Femur (tissue), 1 donor: Measurements from ENCODE around the gene ZNF611.
"Not testable (repeated sequence)": the region's sequence is repeated elsewhere in the genome, so short reads cannot be mapped to it uniquely, and the experiment has no call there.

Source experiments
- DNase-seq: peaks from one replicate; pipeline ENCODE4 v3.0.0-alpha.2; 2017

The ZNF611 gene

DNA sequence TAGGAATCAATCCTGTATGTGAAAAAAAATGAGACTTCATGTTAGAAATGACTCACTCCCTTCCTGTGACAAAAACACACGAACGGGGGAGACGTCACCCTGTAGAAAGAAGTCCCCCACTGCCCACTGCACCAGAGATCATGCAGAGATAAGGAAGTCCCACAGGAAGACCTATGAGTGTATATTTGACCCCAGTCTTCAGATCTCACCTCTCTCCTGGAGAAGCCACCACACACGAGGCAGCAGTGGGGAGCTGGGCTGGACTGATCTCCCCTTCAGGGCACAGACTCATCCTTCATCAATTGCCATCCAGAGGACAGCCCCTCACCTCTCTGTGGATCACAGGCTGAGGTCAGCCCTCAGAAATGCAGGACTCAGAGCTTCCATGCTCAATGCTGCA lies 18.9 kb downstream of the ZNF611 start:
- DNase-seq: not testable (repeated sequence)

DNA sequence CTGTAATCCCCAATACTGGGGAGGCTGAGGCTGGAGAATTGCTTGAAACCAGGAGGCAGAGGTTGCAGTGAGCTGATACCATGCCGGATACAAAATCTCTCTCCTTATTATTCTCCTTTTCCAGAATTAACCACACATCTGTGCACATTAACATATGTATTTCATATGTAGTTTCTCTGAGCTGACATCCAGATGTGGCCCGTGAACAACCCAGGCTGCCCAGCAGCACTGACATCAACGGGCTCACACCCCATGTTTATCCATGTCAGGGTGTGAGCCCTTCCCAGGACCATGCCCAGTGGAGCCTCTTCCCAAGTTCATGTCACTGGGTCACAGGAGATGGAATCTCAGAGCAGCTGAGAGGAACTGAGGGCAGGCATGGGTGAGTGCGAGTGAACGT lies 19.5 kb downstream of the ZNF611 start:
- not testable (repeated sequence) for DNase-seq

- not testable (repeated sequence) for DNase-seq
Measured at GRCh38 chr19:52713051-52713450, 21.8 kb downstream of the ZNF611 start.

DNA sequence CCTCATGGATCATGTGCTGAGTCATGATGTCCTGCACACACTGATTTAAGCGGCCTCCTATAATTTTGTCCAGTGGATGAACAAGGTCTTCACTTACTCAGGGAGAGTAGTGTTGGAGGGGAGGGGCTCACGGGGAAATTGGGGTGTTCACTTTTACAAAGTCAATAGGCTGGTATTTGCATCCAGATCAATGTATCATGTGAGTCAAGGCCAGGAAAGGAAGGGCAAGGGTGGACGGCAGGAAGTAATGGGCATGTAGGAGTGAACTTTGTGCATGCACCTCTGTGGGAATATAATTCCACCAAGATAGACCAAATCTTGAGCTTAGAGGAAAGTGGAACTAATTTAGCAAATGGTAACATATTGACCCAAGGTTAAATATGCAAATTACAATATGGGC lies 23.2 kb downstream of the ZNF611 start:
- not testable (repeated sequence) for DNase-seq

GRCh38 chr19:52710538-52710937 lies 24.3 kb downstream of the ZNF611 start:
- no peak for DNase-seq

- not testable (repeated sequence) for DNase-seq
Measured at GRCh38 chr19:52705615-52706014, 29.2 kb downstream of the ZNF611 start.

DNA sequence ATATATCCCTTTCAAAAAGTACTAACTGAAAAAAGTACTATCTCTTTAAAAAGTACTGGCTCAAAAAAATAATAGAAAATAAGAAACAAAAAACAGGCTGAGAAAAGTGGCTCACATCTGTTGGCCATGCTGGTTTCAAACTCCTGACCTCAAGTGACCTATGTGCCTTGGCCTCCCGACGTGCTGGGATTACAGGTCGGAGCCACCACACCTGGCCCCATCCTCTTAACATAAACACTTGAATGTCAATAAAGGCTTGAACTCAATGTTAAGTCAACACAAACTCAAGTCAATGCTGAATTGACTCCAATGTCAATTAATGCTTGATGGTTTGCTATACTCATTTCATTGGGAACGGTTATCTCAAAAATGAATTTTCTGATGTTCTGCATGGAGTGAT lies 30.9 kb downstream of the ZNF611 start:
- no peak for DNase-seq

DNA sequence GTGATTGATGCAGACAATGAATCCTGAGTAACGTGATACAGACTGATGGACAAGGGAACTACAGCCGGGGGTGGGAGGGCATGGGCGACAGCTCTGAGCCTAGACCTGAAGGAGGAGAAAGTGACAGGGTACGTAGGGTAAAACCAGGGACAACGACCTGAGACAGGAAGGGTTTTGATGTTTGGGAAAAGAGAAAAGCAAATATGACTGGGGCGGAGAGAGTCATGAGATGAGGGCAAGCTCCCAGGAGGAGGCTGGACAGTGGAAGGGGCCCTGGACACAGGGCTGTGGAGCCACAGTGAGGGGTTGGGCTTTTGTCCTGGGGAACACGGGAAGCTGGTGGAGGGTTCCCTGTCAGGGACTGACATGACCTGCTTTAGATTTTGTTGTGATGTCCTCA lies 34.2 kb downstream of the ZNF611 start:
- DNase-seq: no peak

DNA sequence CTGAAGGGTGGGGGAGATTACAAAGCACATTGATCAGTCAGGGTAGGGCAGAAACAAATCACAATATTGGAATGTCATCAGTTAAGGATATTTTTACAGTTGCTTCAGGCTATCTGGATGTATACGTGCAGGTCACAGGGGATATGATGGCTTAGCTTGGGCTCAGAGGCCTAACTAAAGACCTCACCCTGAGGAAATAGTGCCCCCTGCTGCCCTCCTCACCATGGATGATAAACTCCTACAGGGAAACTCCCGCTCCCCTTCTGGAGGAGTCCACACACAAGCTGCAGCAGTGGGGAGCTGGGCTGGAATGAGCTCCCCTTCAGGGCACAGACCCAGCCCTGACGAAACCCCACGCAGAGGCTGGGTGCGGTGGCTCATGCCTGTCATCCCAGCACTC lies 35.3 kb downstream of the ZNF611 start:
- not testable (repeated sequence) for DNase-seq

DNA sequence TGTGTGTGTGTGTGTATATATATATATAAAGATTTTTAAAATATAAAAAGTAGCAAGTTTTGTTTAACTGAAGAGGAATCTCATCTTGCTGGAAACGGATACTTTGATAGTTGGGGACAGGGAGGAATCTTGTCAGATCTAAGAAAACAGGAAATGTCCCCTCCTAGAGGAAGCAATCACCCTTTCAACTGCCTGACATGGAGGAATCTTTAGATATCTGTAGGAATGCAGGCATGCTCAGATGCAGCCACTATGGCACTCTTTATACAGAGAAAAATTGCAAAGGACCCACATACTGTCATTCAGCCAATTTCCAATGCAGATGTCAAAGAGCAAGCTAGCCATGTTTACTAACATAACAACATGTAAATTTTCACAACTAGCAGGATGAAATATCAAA lies 38.8 kb downstream of the ZNF611 start:
- no peak for DNase-seq

DNA sequence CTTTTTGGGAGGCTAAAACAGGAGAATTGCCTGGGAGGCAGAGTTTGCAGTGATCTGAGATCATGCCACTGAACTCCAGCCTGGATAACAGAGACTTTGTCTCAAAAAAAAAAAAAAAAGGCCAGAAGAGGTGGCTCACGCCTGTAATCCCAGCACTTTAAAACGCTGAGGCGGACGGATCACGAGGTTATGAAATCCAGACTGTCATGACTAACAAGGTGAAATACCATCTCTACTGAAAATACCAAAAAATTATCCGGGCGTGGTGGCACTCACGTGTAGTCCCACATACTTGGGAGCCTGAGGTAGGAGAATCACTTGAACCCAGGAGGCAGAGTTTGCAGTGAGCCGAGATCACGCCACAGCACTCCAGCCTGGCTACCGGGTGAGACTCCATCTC lies 39.9 kb downstream of the ZNF611 start:
- DNase-seq: no peak

GRCh38 chr19:52694281-52694680 lies 40.6 kb downstream of the ZNF611 start:
- not testable (repeated sequence) for DNase-seq

DNA sequence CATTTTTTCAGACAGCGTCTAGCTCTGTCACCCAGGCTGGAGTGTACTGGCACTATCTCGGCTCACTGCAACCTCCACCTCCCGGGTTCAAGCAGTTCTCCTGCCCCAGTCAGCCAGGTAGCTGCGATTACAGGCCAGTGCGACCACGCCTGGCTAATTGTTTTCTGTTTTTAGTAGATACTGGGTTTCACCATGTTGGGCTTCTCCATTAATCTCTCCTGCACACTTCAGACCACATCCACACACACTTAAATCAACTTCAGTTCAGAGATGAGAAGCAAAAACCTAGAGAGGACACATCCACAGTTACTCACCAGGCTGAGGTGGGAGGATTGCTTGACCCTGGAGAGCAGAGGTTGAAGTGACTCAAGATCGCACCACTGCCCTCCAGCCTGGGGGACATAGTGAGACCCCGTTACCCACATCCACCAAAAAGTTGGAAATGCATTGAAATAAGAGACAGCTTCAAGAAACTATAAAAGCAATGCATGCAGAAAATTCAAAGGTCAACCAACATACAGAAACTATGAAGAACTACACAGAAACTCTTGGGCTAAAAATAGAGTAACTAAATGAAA lies 42.3 kb downstream of the ZNF611 start:
- no peak for DNase-seq

- no peak for DNase-seq
Measured at GRCh38 chr19:52691737-52692136, 43.1 kb downstream of the ZNF611 start.

GRCh38 chr19:52691215-52691610 lies 43.6 kb downstream of the ZNF611 start:
- peak; percentile 26 for DNase-seq

- peak; percentile 96 for DNase-seq
Measured at GRCh38 chr19:52690369-52691214, 44.3 kb downstream of the ZNF611 start.

DNA sequence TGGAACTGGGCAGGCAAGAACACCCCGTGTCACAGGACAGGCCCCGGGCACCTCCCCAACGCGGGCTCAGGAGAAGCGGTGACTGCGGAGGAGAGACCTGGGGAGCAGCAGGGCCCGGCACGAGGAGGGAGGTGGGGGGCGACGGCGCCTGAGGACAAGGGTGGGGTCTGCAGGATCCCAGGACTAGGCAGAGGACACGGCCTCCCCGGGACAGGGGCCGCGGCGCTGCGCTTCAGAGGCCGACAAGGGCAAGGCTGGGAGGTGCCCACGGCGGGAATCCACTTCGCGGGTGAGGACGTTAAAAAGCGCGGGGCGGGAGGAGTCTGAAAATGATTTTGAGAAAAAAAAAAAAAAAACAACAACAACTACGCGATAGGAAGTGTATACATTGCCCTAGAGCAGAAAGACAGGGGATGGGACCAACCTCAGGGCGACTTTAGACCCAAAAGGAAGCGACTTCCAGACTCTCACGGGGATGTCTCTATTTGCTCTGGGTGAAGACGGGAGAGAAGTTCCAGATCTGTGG lies 44.9 kb downstream of the ZNF611 start:
- DNase-seq: peak; percentile 58

DNA sequence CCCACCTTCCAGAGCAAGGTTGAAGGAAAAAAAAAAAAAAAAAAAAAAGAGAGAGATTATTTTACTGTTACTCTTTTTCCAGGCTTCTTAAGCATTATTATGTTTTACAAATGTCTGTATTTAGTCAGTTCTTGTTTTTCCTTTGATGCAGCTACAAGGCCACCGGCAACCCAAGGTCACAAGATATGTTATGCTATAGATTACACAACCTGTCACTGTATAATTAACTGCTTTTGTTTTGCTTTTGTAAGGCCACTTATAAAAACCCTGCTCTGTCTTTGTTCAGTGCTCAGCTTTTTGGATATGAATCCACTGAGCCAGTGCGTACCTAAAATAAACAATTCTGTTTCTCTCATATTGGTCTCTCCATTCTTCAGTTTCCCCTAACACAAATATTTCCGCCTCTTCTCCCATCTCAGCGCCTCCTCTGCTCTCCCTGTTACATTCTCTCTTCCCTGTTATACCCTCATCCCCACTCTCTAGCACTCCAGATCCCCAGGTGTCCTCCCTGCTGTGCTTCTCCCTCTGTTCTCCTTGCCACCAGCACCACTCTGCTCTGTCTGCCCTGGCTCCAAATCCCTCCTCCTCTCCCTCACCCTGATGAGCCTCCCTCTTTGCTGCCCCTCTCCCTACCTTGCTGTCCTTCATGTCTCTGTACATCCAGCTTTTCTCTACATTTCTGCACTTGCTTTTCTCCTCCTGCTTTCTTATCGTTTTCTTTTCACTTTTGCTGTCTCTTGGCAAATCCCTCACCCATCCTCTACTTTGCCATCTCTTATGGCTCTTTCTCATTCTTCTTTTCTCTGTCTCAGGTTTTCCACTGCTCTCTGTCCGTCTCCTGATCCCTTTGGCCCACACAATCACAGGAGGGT lies 45.7 kb downstream of the ZNF611 start:
- DNase-seq: not testable (repeated sequence)

- no peak for DNase-seq
Measured at GRCh38 chr19:52688335-52688734, 46.5 kb downstream of the ZNF611 start.

DNA sequence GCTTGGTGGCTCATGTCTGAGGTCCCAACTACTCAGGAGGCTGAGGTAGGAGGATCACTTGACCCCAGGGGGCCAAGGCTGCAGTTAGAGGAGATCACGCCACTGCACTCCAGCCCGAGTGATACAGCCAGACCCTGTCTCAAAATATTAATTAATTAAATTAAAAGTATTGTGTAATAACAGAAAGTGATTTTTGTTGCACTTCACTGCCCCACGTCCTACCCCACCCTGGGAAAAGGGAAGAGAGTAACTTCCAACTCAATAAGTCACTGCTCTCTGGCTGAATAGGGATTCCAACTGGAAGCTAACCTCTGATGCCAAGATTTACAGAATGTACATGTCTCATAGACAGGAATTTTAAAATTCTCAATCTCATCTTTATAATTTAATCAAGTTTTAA lies 47.2 kb downstream of the ZNF611 start:
- no peak for DNase-seq

GRCh38 chr19:52685811-52686210 lies 49.0 kb downstream of the ZNF611 start:
- DNase-seq: no peak

DNA sequence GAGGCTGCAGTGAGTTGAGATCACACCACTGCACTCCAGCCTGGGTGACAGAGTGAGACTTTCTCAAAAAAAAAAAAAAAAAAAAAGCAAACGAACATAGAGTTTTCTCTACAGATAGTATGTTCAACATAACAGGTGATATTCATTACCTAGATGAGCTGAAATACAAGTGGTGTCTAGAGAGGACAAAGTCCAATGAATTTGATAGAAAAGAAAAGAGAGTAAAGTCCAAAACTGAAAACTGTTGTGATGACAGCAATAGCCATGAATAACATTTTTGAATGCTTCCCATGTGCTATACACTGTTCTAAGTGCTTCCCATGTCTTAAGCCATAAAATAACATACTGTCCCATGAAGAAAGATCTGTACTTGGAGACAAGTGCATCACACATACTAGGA lies 53.6 kb downstream of the ZNF611 start:
- not testable (repeated sequence) for DNase-seq

DNA sequence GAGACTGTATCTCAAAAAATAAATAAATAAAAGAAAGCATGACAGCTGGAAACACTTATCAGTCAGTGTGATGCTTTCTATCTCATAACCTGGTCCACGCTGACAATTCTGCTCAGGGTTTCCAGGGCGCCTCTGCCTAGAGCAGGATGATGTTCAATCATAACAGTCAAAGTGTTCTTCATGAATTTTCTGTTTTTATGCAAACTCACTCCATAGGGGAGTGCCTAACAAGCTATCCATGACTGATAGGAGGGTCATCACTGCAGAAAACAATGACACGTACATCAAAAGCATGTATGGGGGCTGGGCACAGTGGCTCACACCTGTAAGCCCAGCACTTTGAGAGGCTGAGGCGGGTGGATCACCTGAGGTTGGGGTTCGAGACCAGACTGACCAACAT lies 55.2 kb downstream of the ZNF611 start:
- DNase-seq: no peak
